Measurements from ENCODE around the gene SESN1. TPM values are rescaled to one million over a fixed set of nuclear protein-coding genes. Genes with fewer than 3 reads are reported as not detected.
"Not testable (repeated sequence)": the region's sequence is repeated elsewhere in the genome, so short reads cannot be mapped to it uniquely, and the experiment has no call there.

The SESN1 gene
- total RNA-seq, 4 donors from 2014 or later = 54.2 to 117 (median 90.5) TPM

- no peak for ATAC-seq (ENCODE audit: low FRiP score)
- TF ChIP-seq CTCF (IDR thresholded peaks at IDR 0.05) = no peak
- no peak for DNase-seq (ENCODE audit: low spot score)
Observed at GRCh38 chr6:109093732-109094415, 772 bp downstream of the SESN1 start.

GRCh38 chr6:109092074-109092473, 2.6 kb downstream of the SESN1 start:
- no peak for DNase-seq (ENCODE audit: low spot score)
- no peak for ATAC-seq (ENCODE audit: low FRiP score)
- TF ChIP-seq CTCF (IDR thresholded peaks at IDR 0.05) = no peak

- no peak for TF ChIP-seq CTCF (IDR thresholded peaks at IDR 0.05)
- no peak for DNase-seq (ENCODE audit: low spot score)
- ATAC-seq (ENCODE audit: low FRiP score) = no peak
Observed at GRCh38 chr6:109091314-109092024, 3.2 kb downstream of the SESN1 start.

- no peak for TF ChIP-seq CTCF (IDR thresholded peaks at IDR 0.05)
Observed at GRCh38 chr6:109088995-109089394, 5.7 kb downstream of the SESN1 start.

GRCh38 chr6:109087661-109088264, 6.9 kb downstream of the SESN1 start:
- DNase-seq (ENCODE audit: low spot score) (no peak), ATAC-seq (ENCODE audit: low FRiP score) (no peak)
- TF ChIP-seq CTCF (IDR thresholded peaks at IDR 0.05) = no peak

More at GRCh38 chr6:109088995-109089394, 5.7 kb downstream of the SESN1 start:
- DNase-seq (ENCODE audit: low spot score) = no peak
- no peak for ATAC-seq (ENCODE audit: low FRiP score)

- not testable (repeated sequence) for DNase-seq (ENCODE audit: low spot score); ATAC-seq (ENCODE audit: low FRiP score)
Observed at GRCh38 chr6:109084146-109084545, 10.5 kb downstream of the SESN1 start.

- DNase-seq (ENCODE audit: low spot score) = no peak
- no peak for TF ChIP-seq CTCF (IDR thresholded peaks at IDR 0.05)
- ATAC-seq (ENCODE audit: low FRiP score) = no peak
Observed at GRCh38 chr6:109083657-109084056, 11.0 kb downstream of the SESN1 start.
